Trophoblast cell (in vitro differentiated cells and primary cell): Measurements from ENCODE around the gene CFAP92.

Source experiments
- DNase-seq, 2 donors: peaks; one replicate each; pipeline ENCODE4 v3.0.0-alpha.2; 2016
- H2AFZ ChIP-seq: 2 replicates; pipeline ENCODE4 v1.6.1; 2013; ENCODE audit warnings: low read length, moderate library complexity, mild to moderate bottlenecking; ENCODE audit not compliant: insufficient read depth, poor library complexity
- H2AK5ac ChIP-seq: 2 replicates; pipeline ENCODE4 v1.6.1; 2013; ENCODE audit warnings: mild to moderate bottlenecking, low read length
- H2BK120ac ChIP-seq: 2 replicates; pipeline ENCODE4 v1.6.1; 2013; ENCODE audit warnings: low read length, mild to moderate bottlenecking, moderate library complexity; ENCODE audit not compliant: insufficient read depth, poor library complexity
- H2BK12ac ChIP-seq: 2 replicates; pipeline ENCODE4 v1.6.1; 2013; ENCODE audit warnings: mild to moderate bottlenecking, low read length, moderate library complexity
- H2BK5ac ChIP-seq: 2 replicates; pipeline ENCODE4 v1.6.1; 2013; ENCODE audit warnings: low read length, low read depth, moderate library complexity, mild to moderate bottlenecking; ENCODE audit not compliant: poor library complexity
- H3K14ac ChIP-seq: 2 replicates; pipeline ENCODE4 v1.6.1; 2013; ENCODE audit warnings: mild to moderate bottlenecking, low read length
- H3K18ac ChIP-seq: 2 replicates; pipeline ENCODE4 v1.6.1; 2013; ENCODE audit warnings: mild to moderate bottlenecking, low read length
- H3K23ac ChIP-seq: 2 replicates; pipeline ENCODE4 v1.6.1; 2013; ENCODE audit warnings: low read length
- H3K27ac ChIP-seq: 2 replicates; pipeline ENCODE4 v1.5.1; 2013; ENCODE audit warnings: low read depth, mild to moderate bottlenecking, inconsistent platforms, low read length, moderate library complexity
- H3K27me3 ChIP-seq: 2 replicates; pipeline ENCODE4 v1.6.1; 2013; ENCODE audit warnings: inconsistent platforms, mild to moderate bottlenecking, low read length, moderate library complexity; ENCODE audit not compliant: insufficient read depth
- H3K36me3 ChIP-seq, 2 experiments: 1 replicate in 1 of 2; 2 replicates in 1 of 2; pipeline ENCODE4 v1.6.1; 2013; ENCODE audit warnings: low read length in 2 of 2, mild to moderate bottlenecking in 2 of 2, moderate library complexity in 1 of 2; ENCODE audit not compliant: insufficient read depth in 2 of 2, control insufficient read depth in 1 of 2
- H3K4ac ChIP-seq: 2 replicates; pipeline ENCODE4 v1.6.1; 2013; ENCODE audit warnings: low read depth, mild to moderate bottlenecking, low read length, moderate library complexity
- H3K4me1 ChIP-seq, 2 experiments: 1 replicate in 1 of 2; 2 replicates in 1 of 2; pipeline ENCODE4 v1.6.1; 2013; ENCODE audit warnings: low read length in 2 of 2, mild to moderate bottlenecking in 2 of 2, moderate library complexity in 1 of 2; ENCODE audit not compliant: insufficient read depth in 2 of 2, control insufficient read depth in 1 of 2
- H3K4me2 ChIP-seq: 2 replicates; pipeline ENCODE4 v1.6.1; 2013; ENCODE audit warnings: inconsistent platforms, mild to moderate bottlenecking, low read length, moderate library complexity
- H3K4me3 ChIP-seq: 2 replicates; pipeline ENCODE4 v1.5.1; 2013; ENCODE audit warnings: mild to moderate bottlenecking, low read depth, low read length, inconsistent platforms
- H3K79me1 ChIP-seq: one replicate; pipeline ENCODE4 v1.6.1; 2013; ENCODE audit warnings: low read length
- H3K79me2 ChIP-seq: 2 replicates; pipeline ENCODE4 v1.6.1; 2013; ENCODE audit warnings: low read length, mild to moderate bottlenecking; ENCODE audit not compliant: control insufficient read depth, insufficient read depth, poor library complexity
- H3K9ac ChIP-seq: 2 replicates; pipeline ENCODE4 v1.6.1; 2013; ENCODE audit warnings: mild to moderate bottlenecking, low read length
- H3K9me3 ChIP-seq: 2 replicates; pipeline ENCODE4 v1.6.1; 2013; ENCODE audit warnings: low read depth, mild to moderate bottlenecking, control low read depth, inconsistent platforms, low read length; ENCODE audit not compliant: insufficient read depth
- H4K12ac ChIP-seq: 2 replicates; pipeline ENCODE4 v1.6.1; 2013; ENCODE audit warnings: low read depth, mild to moderate bottlenecking, low read length, moderate library complexity
- H4K8ac ChIP-seq: 2 replicates; pipeline ENCODE4 v1.6.1; 2013; ENCODE audit warnings: low read depth, mild to moderate bottlenecking, low read length, moderate library complexity
- H4K91ac ChIP-seq: one replicate; pipeline ENCODE4 v1.6.1; 2013; ENCODE audit warnings: low read depth, mild to moderate bottlenecking, low read length, moderate library complexity
- whole genome bisulfite sequencing: extraction: QIAGEN DNeasy Blood & Tissue Kit; methylation state at CpG from one replicate; pipeline ENCODE4 v1.1.7; 2013; ENCODE audit warnings: missing lambda C conversion rate; ENCODE audit not compliant: insufficient read length, insufficient coverage; ENCODE audit errors: extremely low coverage; 5-methylcytosine and 5-hydroxymethylcytosine counted together

CFAP92 gene

GRCh38 chr3:129014793-129015345 is 21.0 kb upstream of the CFAP92 start:
- H3K23ac ChIP-seq = no peak overlapping the region
- H3K36me3 ChIP-seq = no peaks in the 10 kb centered on the region
- no peak overlapping the region for H3K18ac ChIP-seq
- H4K12ac ChIP-seq = no peak overlapping the region
- H2BK5ac ChIP-seq = no peak overlapping the region
- no peak overlapping the region for H4K91ac ChIP-seq
- no CpG with 5 or more reads among the region's 9 CpGs for WGBS
- no peak overlapping the region for H4K8ac ChIP-seq
- no peaks in the 10 kb centered on the region for H3K9me3 ChIP-seq
- H3K9ac ChIP-seq = no peak overlapping the region
- no peaks in the 10 kb centered on the region for H3K79me1 ChIP-seq
- no peak for DNase-seq
- no peak overlapping the region for H2BK120ac ChIP-seq
- H2BK12ac ChIP-seq = no peak overlapping the region
- H3K4me1 ChIP-seq = peaks cover 0 to 11% of the 10 kb centered on the region in 2 experiments
- no peak overlapping the region for H3K4me2 ChIP-seq
- H2AFZ ChIP-seq = no peak overlapping the region
- no peaks in the 10 kb centered on the region for H3K27me3 ChIP-seq
- H2AK5ac ChIP-seq = no peak overlapping the region
- no peak overlapping the region for H3K4me3 ChIP-seq
- no peaks in the 10 kb centered on the region for H3K79me2 ChIP-seq
- no peak overlapping the region for H3K14ac ChIP-seq
- no peak overlapping the region for H3K27ac ChIP-seq
- H3K4ac ChIP-seq = no peak overlapping the region

DNA sequence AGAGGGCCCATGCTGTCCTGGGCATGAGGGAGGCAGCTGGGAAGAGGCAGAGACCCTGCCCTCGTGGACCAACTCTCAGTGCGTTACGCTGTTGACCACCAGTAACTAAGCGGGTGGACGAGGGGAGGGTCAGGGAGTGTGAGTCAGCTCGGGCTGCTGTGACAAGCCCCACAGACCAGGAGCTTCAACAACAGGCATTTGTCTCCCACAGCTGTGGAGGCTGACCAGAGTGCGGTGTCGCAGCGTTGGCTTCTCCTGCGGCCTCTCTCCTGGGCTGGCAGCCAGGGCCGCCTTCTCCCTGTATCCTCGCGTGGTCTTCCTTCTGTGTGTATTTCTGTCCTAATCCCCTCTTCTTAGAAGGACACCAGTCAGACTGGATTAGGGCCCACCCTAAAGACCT is 20.3 kb upstream of the CFAP92 start:
- Histone ChIP-seq H2BK5ac (no peak overlapping the region), H2BK120ac (no peak overlapping the region), H3K36me3 (no peaks in the 10 kb centered on the region), H4K12ac (no peak overlapping the region), H3K4me3 (no peak overlapping the region), H3K14ac (no peak overlapping the region), H4K8ac (no peak overlapping the region), H3K4me1 (peaks cover 0 to 11% of the 10 kb centered on the region in 2 experiments), H3K27me3 (no peaks in the 10 kb centered on the region), H2BK12ac (no peak overlapping the region), H3K79me1 (no peaks in the 10 kb centered on the region), H3K23ac (no peak overlapping the region), H3K9me3 (no peaks in the 10 kb centered on the region), H3K4me2 (no peak overlapping the region), H3K27ac (no peak overlapping the region), H3K4ac (no peak overlapping the region), H3K79me2 (no peaks in the 10 kb centered on the region), H3K9ac (no peak overlapping the region), H4K91ac (no peak overlapping the region), H2AK5ac (no peak overlapping the region), H2AFZ (no peak overlapping the region), H3K18ac (no peak overlapping the region)
- no CpG with 5 or more reads among the region's 13 CpGs for whole genome bisulfite sequencing
- no peak for DNase-seq

GRCh38 chr3:129013491-129013891 is 19.6 kb upstream of the CFAP92 start:
- no peak overlapping the region for H3K14ac ChIP-seq
- H3K18ac ChIP-seq = no peak overlapping the region
- no peak overlapping the region for H3K27ac ChIP-seq
- no peak overlapping the region for H3K9ac ChIP-seq
- no peak overlapping the region for H2BK12ac ChIP-seq
- H3K79me1 ChIP-seq = no peaks in the 10 kb centered on the region
- no peak overlapping the region for H4K8ac ChIP-seq
- H2BK120ac ChIP-seq = no peak overlapping the region
- no peak overlapping the region for H2AK5ac ChIP-seq
- no peaks in the 10 kb centered on the region for H3K27me3 ChIP-seq
- H3K4ac ChIP-seq = no peak overlapping the region
- no peak overlapping the region for H4K91ac ChIP-seq
- DNase-seq = peak; percentile 95 to 98
- no peak overlapping the region for H3K23ac ChIP-seq
- no peak overlapping the region for H2BK5ac ChIP-seq
- H3K79me2 ChIP-seq = no peaks in the 10 kb centered on the region
- no peak overlapping the region for H3K4me2 ChIP-seq
- H3K4me3 ChIP-seq = no peak overlapping the region
- H2AFZ ChIP-seq = no peak overlapping the region
- H4K12ac ChIP-seq = no peak overlapping the region
- H3K9me3 ChIP-seq = no peaks in the 10 kb centered on the region
- H3K36me3 ChIP-seq = no peaks in the 10 kb centered on the region
- WGBS = no CpG with 5 or more reads among the region's 3 CpGs
- H3K4me1 ChIP-seq = peaks cover 0 to 11% of the 10 kb centered on the region in 2 experiments

GRCh38 chr3:129010310-129010956 is 16.6 kb upstream of the CFAP92 start:
- no peak overlapping the region for H3K18ac ChIP-seq
- no peak for DNase-seq
- H2BK12ac ChIP-seq = no peak overlapping the region
- no peak overlapping the region for H2AK5ac ChIP-seq
- H2AFZ ChIP-seq = no peak overlapping the region
- H4K8ac ChIP-seq = no peak overlapping the region
- peaks cover 0 to 5% of the 10 kb centered on the region in 2 experiments for H3K4me1 ChIP-seq
- no peak overlapping the region for H3K9ac ChIP-seq
- H2BK5ac ChIP-seq = no peak overlapping the region
- no CpG with 5 or more reads among the region's 9 CpGs for WGBS
- H3K27ac ChIP-seq = no peak overlapping the region
- H3K36me3 ChIP-seq = no peaks in the 10 kb centered on the region
- no peak overlapping the region for H3K14ac ChIP-seq
- no peaks in the 10 kb centered on the region for H3K79me1 ChIP-seq
- no peak overlapping the region for H3K4me3 ChIP-seq
- no peaks in the 10 kb centered on the region for H3K27me3 ChIP-seq
- no peak overlapping the region for H4K91ac ChIP-seq
- no peak overlapping the region for H3K4me2 ChIP-seq
- H2BK120ac ChIP-seq = no peak overlapping the region
- H3K9me3 ChIP-seq = no peaks in the 10 kb centered on the region
- no peak overlapping the region for H3K4ac ChIP-seq
- H3K79me2 ChIP-seq = no peaks in the 10 kb centered on the region
- no peak overlapping the region for H3K23ac ChIP-seq
- no peak overlapping the region for H4K12ac ChIP-seq
